GM18520 (cell line): ENCODE results near the gene ADORA1.

Experiments used
- ATAC-seq: cut with Tn5 transposase; IDR thresholded peaks from one replicate; pipeline ENCODE4 v1.9.1; 2021; ENCODE audit not compliant: unreplicated experiment

ADORA1 gene

GRCh38 chr1:203153989-203154821 lies 26.7 kb downstream of the ADORA1 start:
- ATAC-seq: no peak

- ATAC-seq: no peak
Measured at GRCh38 chr1:203156280-203156679, 28.8 kb downstream of the ADORA1 start.

- ATAC-seq: no peak
Measured at GRCh38 chr1:203158423-203158822, 30.9 kb downstream of the ADORA1 start.

- ATAC-seq: no peak
Measured at GRCh38 chr1:203158960-203159665, 31.6 kb downstream of the ADORA1 start.

- ATAC-seq: no peak
Measured at GRCh38 chr1:203159844-203160243, 32.3 kb downstream of the ADORA1 start.

- ATAC-seq: no peak
Measured at GRCh38 chr1:203161175-203161574, 33.6 kb downstream of the ADORA1 start.

GRCh38 chr1:203161703-203162102 lies 34.2 kb downstream of the ADORA1 start:
- ATAC-seq: no peak

GRCh38 chr1:203162403-203162802 lies 34.9 kb downstream of the ADORA1 start:
- no peak for ATAC-seq

- ATAC-seq: no peak
Measured at GRCh38 chr1:203163891-203164635, 36.5 kb downstream of the ADORA1 start.

- ATAC-seq: no peak
Measured at GRCh38 chr1:203165101-203165799, 37.7 kb downstream of the ADORA1 start.

GRCh38 chr1:203165800-203166161 lies 38.3 kb downstream of the ADORA1 start:
- ATAC-seq: no peak

GRCh38 chr1:203166192-203166940 lies 38.8 kb downstream of the ADORA1 start:
- ATAC-seq: no peak

GRCh38 chr1:203167026-203167912 lies 39.7 kb downstream of the ADORA1 start:
- no peak for ATAC-seq

- ATAC-seq: no peak
Measured at GRCh38 chr1:203167913-203168200, 40.3 kb downstream of the ADORA1 start.

GRCh38 chr1:203168256-203168786 lies 40.8 kb downstream of the ADORA1 start:
- no peak for ATAC-seq

- no peak for ATAC-seq
Measured at GRCh38 chr1:203168991-203169390, 41.5 kb downstream of the ADORA1 start.

- no peak for ATAC-seq
Measured at GRCh38 chr1:203169770-203170520, 42.4 kb downstream of the ADORA1 start.

GRCh38 chr1:203170625-203171330 lies 43.3 kb downstream of the ADORA1 start:
- no peak for ATAC-seq
